HG02981 (cell line): Measurements from ENCODE around the gene ABLIM3.

Experiments used
- ATAC-seq: cut with Tn5 transposase; IDR thresholded peaks from one replicate; pipeline ENCODE4 v1.9.1; 2021; ENCODE audit warnings: mild to moderate bottlenecking, moderate library complexity; ENCODE audit not compliant: unreplicated experiment

ABLIM3 gene

DNA sequence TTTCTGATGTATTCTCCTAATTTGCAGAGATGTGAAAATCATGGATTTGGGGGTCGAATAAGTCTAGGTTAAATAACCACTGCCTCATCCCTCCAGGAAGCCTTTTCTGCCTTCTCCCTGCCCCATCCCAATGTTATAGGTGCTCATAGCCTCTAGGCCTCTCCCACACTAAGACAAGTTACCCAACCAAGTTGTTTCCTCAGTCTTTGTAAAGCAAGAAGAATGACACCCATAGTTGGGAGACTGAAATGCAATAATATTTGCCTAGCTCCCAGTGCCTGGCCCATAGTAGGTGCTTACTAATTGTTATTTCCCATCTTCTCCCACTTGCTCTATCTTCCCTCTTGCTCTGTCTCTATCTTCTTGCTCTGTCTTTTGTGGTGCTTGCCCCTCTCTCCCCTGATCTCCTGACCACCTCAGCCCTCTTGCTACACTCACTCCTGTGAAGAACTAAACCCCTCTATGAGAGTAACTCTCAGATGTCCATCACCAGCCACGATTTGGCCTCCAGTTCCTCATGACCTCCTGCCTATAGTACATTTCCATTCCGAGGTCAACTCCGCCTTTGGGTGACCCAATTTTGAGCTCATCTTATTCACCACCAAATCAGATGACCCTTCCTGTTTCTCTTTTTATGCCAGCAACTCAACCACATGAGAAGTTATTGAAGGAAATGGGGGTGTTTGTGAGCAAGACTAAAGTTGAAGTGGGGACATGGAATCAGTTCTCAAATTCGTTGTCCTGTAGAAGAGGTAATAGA lies 137.3 kb downstream of the ABLIM3 start:
- no peak for ATAC-seq

- no peak for ATAC-seq
Observed at GRCh38 chr5:149279661-149280060, 138.4 kb downstream of the ABLIM3 start.

DNA sequence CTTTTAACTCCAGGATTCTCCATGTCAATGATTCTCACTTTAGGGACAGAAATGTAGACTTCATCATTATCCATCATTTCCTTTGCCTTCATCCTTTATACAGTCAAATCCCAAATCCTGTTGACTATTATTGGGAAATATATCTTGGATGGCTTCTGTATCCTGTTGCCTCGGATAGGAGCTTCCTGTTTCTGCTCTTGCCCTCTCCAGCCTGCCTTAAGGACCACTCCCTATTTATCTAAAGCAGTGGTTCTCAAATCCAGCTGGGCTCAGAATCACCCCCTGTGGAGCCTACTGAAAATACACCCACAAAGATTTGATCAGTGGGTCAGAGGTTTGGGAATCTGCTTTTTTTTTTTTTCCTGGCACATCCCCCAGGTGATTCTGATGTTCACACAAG lies 138.8 kb downstream of the ABLIM3 start:
- ATAC-seq, result no peak

DNA sequence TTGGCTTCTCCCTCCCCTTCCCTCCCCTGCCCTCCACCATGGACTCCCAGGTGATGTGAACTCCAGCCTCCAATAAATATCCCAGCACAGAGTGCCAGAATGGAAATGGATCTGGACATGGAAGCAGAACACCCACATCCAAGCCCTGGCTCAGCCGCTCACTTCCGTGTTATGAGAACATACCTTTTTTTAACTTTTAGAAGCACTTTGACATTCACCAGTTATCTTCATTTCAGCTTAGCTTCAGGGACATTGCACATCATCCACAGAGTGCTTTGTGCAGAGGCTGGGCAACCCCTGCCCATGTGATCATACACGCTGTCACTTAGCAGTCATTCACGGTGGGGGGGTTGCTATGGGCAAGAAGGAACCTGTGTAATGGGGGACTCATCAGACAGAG lies 139.5 kb downstream of the ABLIM3 start:
- ATAC-seq, result no peak

DNA sequence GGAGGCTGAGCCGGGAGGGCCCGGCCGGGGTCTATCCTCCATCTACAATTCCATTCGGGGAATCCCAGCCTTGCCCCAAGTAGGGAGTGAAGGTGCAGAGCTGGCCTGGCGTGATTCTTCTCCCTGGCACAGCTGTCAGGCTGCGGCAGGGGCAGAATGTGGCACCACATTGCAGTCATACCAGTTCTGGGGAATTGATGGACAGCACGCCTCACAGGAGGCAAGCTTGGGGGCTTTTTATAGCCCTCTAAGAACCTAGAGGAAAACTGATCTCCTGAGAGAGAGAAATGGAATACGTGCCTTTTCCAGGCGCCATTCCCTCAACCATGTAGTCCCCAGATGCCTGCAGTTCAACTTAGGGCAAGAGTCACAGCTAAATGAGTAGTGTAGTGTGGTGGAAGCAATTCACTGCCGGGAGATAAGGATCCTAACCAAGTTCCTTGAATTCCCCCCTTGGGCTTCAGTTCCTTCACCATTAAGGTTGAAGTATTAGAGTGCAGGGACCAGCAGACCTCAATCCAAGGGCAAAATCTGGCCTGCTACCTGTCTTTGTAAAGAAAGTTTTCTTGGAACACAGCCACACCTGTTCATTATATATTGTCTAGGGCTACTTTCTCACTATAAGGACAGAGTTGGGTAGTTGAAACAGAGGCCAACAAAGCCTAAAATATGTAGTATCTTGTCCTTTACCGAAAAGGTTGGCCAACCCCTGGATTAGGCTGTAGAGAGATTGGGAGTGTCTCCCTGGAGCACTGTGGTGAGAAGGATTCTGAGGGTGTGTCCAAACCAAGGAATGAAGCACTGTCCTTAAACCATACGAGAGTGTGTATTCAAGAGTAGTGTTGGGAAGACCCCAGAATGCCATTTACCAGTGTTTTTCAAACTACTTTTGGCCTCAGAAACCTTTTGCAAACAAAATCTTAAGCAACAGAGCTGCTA lies 141.0 kb downstream of the ABLIM3 start:
- ATAC-seq, result no peak

DNA sequence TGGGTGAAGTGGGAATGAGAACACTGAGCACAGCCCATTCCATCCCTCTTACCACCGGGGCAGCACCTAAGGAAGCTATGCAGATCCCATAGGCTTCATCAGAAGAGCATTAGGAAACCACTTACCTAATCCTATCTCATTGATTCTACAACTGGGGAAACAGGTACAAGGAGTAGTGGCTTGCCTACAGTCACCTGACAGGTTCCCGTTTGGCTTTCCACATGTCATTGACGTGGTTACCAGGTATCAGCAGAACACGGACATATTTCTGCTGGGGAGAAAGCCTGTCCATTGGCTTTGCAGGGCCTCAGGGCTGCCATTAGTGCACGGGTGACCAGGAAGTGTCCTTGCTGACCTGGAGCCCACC lies 141.7 kb downstream of the ABLIM3 start:
- ATAC-seq, result no peak

- no peak for ATAC-seq
Observed at GRCh38 chr5:149283626-149284480, 142.6 kb downstream of the ABLIM3 start.

- ATAC-seq, result no peak
Observed at GRCh38 chr5:149284501-149284900, 143.2 kb downstream of the ABLIM3 start.

DNA sequence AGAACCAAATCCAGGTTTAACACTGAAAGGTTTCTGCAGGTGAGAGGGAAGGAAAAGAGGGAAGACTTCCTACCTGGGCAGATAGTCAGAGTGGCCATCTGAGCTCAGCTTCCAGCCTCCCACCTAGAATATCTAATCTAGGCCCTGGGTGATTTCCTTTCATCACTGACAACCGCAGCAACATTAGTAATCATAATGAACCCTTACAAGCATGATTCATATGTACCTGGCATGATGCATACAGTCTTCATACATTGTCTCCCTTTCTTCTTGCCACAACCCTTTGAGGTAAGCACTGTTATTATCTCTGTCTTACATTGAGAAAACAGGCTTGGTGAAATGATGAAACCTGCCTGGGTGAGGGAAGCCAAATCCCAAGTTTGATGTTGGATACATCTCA lies 143.9 kb downstream of the ABLIM3 start:
- ATAC-seq, result no peak

GRCh38 chr5:149288436-149288835 lies 147.1 kb downstream of the ABLIM3 start:
- ATAC-seq, result no peak

GRCh38 chr5:149289301-149289700 lies 148.0 kb downstream of the ABLIM3 start:
- ATAC-seq, result no peak

- ATAC-seq, result no peak
Observed at GRCh38 chr5:149294872-149295829, 153.9 kb downstream of the ABLIM3 start.

DNA sequence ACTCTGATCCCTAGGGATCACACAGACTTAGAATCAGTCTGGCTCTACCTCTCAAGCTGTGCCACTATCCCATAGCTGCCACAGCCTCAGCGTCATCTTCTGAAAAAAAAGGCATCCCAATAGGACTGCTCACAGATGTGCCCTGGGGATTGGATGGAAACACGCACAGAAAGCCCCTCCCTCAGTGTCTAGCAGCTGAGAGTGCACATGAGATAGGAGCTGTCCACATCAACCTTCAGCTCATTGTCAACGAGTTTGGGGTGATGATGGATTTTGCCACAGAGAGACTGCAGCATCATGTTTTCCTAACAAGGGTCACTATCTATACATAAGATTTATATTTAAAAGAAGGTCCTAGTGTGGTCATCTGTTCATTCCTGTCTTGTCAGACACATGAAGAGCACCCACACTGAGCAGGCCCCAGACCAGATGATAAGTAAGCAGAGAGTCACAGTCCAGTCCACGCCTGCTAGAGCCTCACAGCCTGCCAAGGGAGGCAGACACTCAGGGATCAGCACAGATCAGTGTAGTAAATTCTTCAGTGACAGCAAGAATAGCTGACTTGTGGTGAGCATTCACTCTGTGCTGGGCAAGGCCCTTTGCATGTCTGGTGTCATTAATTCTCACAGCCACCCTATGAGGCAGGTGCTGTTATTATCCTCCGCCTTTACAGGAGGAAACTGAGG lies 156.2 kb downstream of the ABLIM3 start:
- ATAC-seq, result no peak

GRCh38 chr5:149298163-149298562 lies 156.9 kb downstream of the ABLIM3 start:
- no peak for ATAC-seq

DNA sequence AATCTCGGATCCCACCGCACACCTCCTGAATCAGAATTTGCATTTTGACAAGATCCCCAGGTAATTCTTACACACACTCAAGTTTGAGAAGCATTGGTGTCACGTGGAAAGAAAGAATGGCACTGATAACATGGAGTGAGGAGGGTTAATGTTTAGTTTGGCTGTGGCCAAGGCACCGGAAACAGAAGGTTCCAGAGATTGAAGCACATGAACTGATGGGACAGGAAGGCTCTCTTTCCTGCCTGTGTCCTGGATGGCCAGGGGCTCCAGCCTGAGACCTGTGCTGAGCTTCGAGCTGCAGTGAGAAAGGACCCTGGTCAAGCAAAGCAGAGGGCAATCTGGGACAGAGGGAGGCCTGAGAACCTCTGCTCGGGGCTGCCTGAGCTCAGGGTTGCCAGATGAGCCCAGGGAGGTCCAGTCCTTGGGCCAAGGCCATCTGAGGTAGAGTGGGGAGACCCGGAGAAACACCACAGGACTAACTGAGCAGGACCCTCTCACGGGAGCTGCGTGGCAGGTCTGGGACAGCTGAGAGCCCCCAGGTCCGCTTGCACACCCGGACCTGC lies 157.6 kb downstream of the ABLIM3 start:
- no peak for ATAC-seq

DNA sequence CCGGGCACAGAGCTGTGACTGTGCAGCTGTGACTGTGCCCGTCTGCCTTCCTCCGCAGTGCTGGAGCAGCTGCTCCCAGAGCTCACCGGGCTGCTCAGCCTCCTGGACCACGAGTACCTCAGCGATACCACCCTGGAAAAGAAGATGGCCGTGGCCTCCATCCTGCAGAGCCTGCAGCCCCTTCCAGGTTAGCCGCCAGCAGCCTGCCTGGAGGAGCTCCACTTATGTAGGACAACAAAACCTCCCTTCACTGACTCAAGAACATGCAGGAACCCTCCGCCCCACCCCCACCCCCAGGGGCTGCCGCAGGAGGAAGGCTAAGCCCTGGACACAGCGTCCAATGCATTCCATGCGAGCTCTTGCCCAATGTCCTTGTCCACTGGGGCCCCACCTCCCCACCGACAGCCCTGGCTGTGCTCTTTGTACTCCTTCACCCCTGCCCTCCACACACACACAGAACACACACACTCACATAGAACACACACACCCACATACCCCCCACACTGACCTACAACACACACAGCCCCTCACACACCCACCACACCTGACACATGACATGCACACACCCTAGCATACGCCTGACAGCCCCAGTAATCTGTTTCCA lies 158.3 kb downstream of the ABLIM3 start:
- ATAC-seq, result no peak

GRCh38 chr5:149300441-149300840 lies 159.1 kb downstream of the ABLIM3 start:
- no peak for ATAC-seq

DNA sequence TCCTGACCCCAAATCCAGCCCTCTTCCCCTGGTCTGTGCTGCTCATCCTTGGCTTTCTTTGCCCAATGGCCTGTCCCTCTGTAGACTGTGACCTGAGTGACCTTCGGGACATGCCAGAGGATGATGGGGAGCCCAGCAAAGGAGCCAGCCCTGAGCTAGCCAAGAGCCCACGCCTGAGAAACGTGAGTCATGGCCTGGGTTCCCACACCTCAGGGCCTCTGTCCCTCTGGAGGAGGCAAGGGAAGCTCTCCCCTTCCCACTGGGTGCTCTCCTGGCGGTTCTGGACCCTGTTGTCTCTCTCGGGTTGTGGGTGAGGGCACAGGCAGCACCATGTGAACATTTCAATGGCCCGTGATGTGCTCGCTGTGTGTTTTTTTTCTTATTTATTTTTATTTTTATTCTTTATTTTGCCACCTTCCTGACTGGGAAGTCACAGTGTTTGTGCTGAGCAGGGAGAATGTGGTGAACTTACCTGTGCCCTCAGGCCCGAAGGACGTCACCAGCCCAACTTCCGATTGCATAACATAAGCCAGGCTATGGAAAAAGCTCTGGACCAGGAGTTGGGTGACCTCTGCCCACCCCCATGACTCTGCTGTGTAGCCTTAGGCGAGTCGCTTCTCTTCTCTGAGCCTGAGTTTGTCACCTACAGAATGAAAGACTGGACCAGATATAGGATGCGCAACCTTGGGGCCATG lies 159.9 kb downstream of the ABLIM3 start:
- no peak for ATAC-seq
